DND-41 (cell line): ENCODE measurements around the gene ABCB11.

Experiments used
- CTCF ChIP-seq: IDR thresholded peaks from 2 replicates; pipeline ENCODE4 v1.5.1; 2012; ENCODE audit warnings: borderline replicate concordance, low read length, moderate library complexity, mild to moderate bottlenecking; ENCODE audit not compliant: poor library complexity, severe bottlenecking; ENCODE audit errors: extremely low read depth
- EZH2 ChIP-seq: IDR thresholded peaks from 3 replicates; pipeline ENCODE4 v1.6.1; 2012; ENCODE audit warnings: borderline replicate concordance, low read depth, mild to moderate bottlenecking, moderate library complexity, low read length, inconsistent platforms; ENCODE audit not compliant: severe bottlenecking

GRCh38 chr2:168999668-169000213 lies 31.4 kb downstream of the ABCB11 start:
- TF ChIP-seq EZH2 (no peak), CTCF (no peak)
